Dendritic cell treated with granulocyte-macrophage colony-stimulating factor and Interleukin-4, amounts not matched to agents 40 ng/mL and 50 ng/mL, for 4 days (primary cell): ENCODE data around the gene LAMB1.

Experiments used
- H3K27ac Mint-ChIP-seq: one replicate; pipeline ENCODE4 v1.8.0; 2022; ENCODE audit warnings: mild to moderate bottlenecking, mixed read lengths
- H3K27me3 Mint-ChIP-seq: one replicate; pipeline ENCODE4 v1.8.0; 2022; ENCODE audit warnings: mild to moderate bottlenecking, mixed read lengths
- H3K36me3 Mint-ChIP-seq: one replicate; pipeline ENCODE4 v1.8.0; 2022; ENCODE audit warnings: low read depth, mixed read lengths
- H3K4me1 Mint-ChIP-seq: one replicate; pipeline ENCODE4 v1.8.0; 2022; ENCODE audit warnings: low read depth, mixed read lengths
- H3K4me3 Mint-ChIP-seq: one replicate; pipeline ENCODE4 v1.8.0; 2022; ENCODE audit warnings: mild to moderate bottlenecking, moderate library complexity, mixed read lengths
- H3K9me3 Mint-ChIP-seq: one replicate; pipeline ENCODE4 v1.8.0; 2022; ENCODE audit warnings: mixed read lengths
- intact Hi-C: fragments of 100-400 bp; cut with micrococcal nuclease; formaldehyde crosslinking; loops from one replicate; pipeline ENCODE4 v1.15.0; 2022

LAMB1 gene

DNA sequence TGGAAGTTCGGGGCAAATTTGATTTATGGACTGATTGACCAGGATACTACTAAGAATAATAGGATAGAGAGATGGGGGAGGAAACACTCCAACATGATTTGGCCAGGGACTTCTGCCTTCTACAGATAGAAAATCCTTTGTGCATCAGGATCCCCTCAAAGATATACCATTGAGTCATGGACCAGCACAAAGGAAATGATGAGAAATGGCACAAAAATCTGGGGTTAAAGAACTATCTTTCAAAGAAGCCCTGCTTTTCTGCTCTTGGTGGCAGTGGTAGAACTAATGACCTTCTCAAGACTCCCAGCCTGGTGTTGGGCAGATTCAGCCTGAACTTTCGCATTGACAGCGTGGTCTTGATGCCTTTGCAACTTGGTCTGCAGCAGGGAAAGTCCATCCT is 27.6 kb upstream of the LAMB1 start:
- Mint-ChIP-seq H3K4me1 (no peaks in the 10 kb centered on the region), H3K36me3 (no peaks in the 10 kb centered on the region), H3K4me3 (no peak overlapping the region), H3K27ac (no peak overlapping the region), H3K9me3 (no peaks in the 10 kb centered on the region), H3K27me3 (peaks cover 1% of the 10 kb centered on the region)
- intact Hi-C loops = no loop called here

DNA sequence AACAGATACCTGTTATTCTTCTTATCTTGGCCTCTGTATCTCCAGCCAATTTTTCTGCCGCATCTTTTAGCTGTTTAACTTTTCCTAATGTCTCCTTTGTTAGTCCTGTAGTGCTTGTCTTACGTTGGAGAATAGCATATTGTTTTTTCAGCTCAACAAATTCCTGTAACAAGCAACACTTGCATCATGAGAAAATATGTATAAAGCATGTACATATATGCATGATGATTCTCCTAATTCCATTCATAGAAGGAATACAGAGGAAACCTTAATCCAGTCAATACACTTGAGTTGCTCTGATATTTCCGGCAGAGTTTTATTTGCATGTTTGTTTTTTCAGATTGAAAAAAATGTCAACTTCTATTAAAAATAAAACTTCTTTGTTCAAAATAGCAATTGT is 26.1 kb upstream of the LAMB1 start:
- intact Hi-C loops = no loop called here
- peaks cover 6% of the 10 kb centered on the region for H3K27me3 Mint-ChIP-seq
- H3K36me3 Mint-ChIP-seq = no peaks in the 10 kb centered on the region
- H3K9me3 Mint-ChIP-seq = no peaks in the 10 kb centered on the region
- H3K4me1 Mint-ChIP-seq = no peaks in the 10 kb centered on the region
- H3K4me3 Mint-ChIP-seq = no peak overlapping the region
- no peak overlapping the region for H3K27ac Mint-ChIP-seq

- H3K27ac Mint-ChIP-seq = no peak overlapping the region
- no peaks in the 10 kb centered on the region for H3K4me1 Mint-ChIP-seq
- intact Hi-C loops = no loop called here
- H3K4me3 Mint-ChIP-seq = no peak overlapping the region
- H3K27me3 Mint-ChIP-seq = peaks cover 6% of the 10 kb centered on the region
- no peaks in the 10 kb centered on the region for H3K36me3 Mint-ChIP-seq
- no peaks in the 10 kb centered on the region for H3K9me3 Mint-ChIP-seq
These were observed 25.1 kb upstream of the LAMB1 start for GRCh38 chr7:108028111-108028510.

DNA sequence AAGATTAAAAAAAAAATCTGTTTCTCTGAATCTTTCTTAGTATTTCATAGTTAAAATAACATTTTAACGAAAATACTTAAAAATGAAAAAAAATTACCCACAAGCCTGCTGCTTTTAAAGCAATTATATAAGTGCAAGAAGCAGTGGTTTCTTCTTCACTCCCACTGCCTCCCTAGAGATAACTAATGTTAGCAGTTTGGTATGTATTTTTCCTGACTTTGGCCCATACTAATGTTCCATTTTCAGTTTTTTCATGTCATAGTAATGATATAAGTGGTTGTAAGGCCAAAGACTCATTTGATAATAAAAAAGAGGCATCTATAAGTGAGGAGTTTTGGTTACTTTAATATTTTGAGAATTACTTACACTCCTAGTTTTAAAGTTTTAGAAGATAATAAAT is 24.3 kb upstream of the LAMB1 start:
- Mint-ChIP-seq H3K9me3 (no peaks in the 10 kb centered on the region), H3K36me3 (no peaks in the 10 kb centered on the region), H3K27ac (no peak overlapping the region), H3K27me3 (peaks cover 8% of the 10 kb centered on the region), H3K4me3 (no peak overlapping the region), H3K4me1 (no peaks in the 10 kb centered on the region)
- intact Hi-C loops = no loop called here

GRCh38 chr7:108026647-108027046 is 23.7 kb upstream of the LAMB1 start:
- no peak overlapping the region for H3K4me3 Mint-ChIP-seq
- intact Hi-C loops = no loop called here
- H3K27me3 Mint-ChIP-seq = peaks cover 8% of the 10 kb centered on the region
- no peaks in the 10 kb centered on the region for H3K36me3 Mint-ChIP-seq
- H3K27ac Mint-ChIP-seq = no peak overlapping the region
- H3K9me3 Mint-ChIP-seq = no peaks in the 10 kb centered on the region
- H3K4me1 Mint-ChIP-seq = no peaks in the 10 kb centered on the region

DNA sequence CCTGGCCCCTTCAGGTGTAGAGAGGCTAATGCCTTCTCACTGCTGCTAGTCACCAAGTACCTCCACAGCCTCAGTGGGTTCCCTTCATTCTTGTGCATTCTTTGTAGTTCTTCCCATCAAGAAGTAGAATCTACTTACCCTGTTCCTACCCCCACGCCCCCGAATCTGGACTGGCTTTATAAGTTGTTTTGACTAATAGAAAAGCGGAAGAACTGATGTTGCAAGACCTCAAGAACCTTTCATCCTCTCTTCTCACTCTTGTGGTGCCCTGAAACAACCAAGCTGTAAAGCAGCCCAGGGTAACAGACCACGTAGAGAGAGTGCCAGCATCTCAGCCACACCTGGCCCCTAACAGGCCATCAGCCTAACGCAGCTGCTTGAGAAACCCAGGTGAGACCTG is 23.2 kb upstream of the LAMB1 start:
- Mint-ChIP-seq H3K9me3 (no peaks in the 10 kb centered on the region), H3K27me3 (peaks cover 8% of the 10 kb centered on the region), H3K36me3 (no peaks in the 10 kb centered on the region), H3K4me1 (no peaks in the 10 kb centered on the region), H3K4me3 (no peak overlapping the region), H3K27ac (no peak overlapping the region)
- intact Hi-C loops = no loop called here

- H3K9me3 Mint-ChIP-seq = no peaks in the 10 kb centered on the region
- intact Hi-C loops = no loop called here
- no peaks in the 10 kb centered on the region for H3K4me1 Mint-ChIP-seq
- H3K4me3 Mint-ChIP-seq = no peak overlapping the region
- no peaks in the 10 kb centered on the region for H3K36me3 Mint-ChIP-seq
- H3K27ac Mint-ChIP-seq = no peak overlapping the region
- peaks cover 7% of the 10 kb centered on the region for H3K27me3 Mint-ChIP-seq
These were observed 21.6 kb upstream of the LAMB1 start for GRCh38 chr7:108024538-108024937.

DNA sequence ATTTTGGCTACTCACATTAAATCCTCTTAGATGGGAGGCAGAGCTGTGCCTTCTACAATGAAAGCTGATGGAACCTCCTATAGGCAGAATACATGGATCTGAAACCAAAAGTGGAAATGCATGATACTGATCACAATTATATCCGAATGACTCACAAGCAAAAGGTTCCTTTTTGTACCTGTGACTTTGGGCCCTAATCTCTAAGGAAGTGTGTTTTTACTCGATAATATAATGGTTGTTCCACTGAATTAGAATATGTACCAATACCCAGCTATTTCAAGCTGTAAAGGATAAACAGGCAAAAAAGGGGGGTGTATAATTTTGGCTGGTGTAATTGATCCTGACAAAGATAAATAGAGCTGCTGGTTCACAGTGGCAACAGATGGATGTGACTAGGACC is 17.6 kb upstream of the LAMB1 start:
- intact Hi-C loops = no loop called here
- Mint-ChIP-seq H3K9me3 (no peaks in the 10 kb centered on the region), H3K36me3 (no peaks in the 10 kb centered on the region), H3K4me3 (no peak overlapping the region), H3K27me3 (peaks cover 7% of the 10 kb centered on the region), H3K4me1 (no peaks in the 10 kb centered on the region), H3K27ac (no peak overlapping the region)

DNA sequence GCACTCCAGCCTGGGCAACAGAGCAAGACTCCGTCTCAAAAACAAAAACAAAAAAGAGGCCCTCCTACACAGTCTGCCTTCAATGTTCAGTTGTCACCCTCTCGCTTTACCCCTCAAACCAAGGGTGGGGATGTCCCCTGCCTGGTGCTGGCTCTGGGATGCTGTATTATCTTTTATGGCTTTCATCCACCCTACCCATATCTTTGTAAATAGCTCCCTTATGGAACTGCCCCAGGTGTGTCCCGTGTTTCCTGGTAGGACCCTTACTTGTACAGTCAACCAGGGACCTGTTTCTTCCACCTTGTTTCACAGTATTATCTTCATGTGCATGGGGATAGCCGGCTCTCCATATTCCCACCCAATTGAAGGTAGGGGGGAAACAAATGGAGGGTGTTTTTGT is 15.7 kb upstream of the LAMB1 start:
- Mint-ChIP-seq H3K27me3 (peaks cover 3% of the 10 kb centered on the region), H3K4me1 (no peaks in the 10 kb centered on the region), H3K4me3 (no peak overlapping the region), H3K36me3 (no peaks in the 10 kb centered on the region), H3K9me3 (no peaks in the 10 kb centered on the region), H3K27ac (no peak overlapping the region)
- intact Hi-C loops = no loop called here

GRCh38 chr7:108017776-108018151 is 14.8 kb upstream of the LAMB1 start:
- no peaks in the 10 kb centered on the region for H3K36me3 Mint-ChIP-seq
- peaks cover 2% of the 10 kb centered on the region for H3K27me3 Mint-ChIP-seq
- H3K9me3 Mint-ChIP-seq = no peaks in the 10 kb centered on the region
- peaks cover 1% of the 10 kb centered on the region for H3K4me1 Mint-ChIP-seq
- no peak overlapping the region for H3K27ac Mint-ChIP-seq
- no peak overlapping the region for H3K4me3 Mint-ChIP-seq
- intact Hi-C loops = no loop called here

- intact Hi-C loops = no loop called here
These were observed 14.1 kb upstream of the LAMB1 start for GRCh38 chr7:108016841-108017775.

DNA sequence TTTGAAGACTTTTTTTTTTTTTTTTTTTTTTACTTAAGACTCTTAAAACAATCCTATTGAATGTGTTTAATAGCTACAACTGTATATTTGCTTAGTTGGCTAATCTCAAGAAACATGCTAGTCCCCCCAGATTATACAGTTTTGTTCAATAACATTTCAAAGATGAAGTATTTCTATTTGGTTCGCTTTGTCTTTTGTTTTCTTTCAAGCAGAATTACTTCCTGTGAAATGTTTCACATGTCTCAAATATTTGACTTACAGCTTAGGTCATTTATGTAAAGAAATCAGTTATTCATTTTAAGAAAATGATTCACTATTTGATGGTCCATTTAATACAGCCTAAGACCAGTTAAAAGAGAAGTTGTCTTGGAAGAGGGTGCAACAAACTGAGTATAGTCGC is 12.8 kb upstream of the LAMB1 start:
- Mint-ChIP-seq H3K4me3 (no peak overlapping the region), H3K9me3 (no peaks in the 10 kb centered on the region), H3K36me3 (no peaks in the 10 kb centered on the region), H3K27ac (no peak overlapping the region), H3K4me1 (peaks cover 5% of the 10 kb centered on the region), H3K27me3 (no peaks in the 10 kb centered on the region)
- intact Hi-C loops = no loop called here

More at GRCh38 chr7:108016841-108017775, 14.1 kb upstream of the LAMB1 start:
- Mint-ChIP-seq H3K4me3 (no peak overlapping the region), H3K4me1 (peaks cover 5% of the 10 kb centered on the region), H3K27ac (no peak overlapping the region), H3K9me3 (no peaks in the 10 kb centered on the region), H3K36me3 (no peaks in the 10 kb centered on the region), H3K27me3 (no peaks in the 10 kb centered on the region)

DNA sequence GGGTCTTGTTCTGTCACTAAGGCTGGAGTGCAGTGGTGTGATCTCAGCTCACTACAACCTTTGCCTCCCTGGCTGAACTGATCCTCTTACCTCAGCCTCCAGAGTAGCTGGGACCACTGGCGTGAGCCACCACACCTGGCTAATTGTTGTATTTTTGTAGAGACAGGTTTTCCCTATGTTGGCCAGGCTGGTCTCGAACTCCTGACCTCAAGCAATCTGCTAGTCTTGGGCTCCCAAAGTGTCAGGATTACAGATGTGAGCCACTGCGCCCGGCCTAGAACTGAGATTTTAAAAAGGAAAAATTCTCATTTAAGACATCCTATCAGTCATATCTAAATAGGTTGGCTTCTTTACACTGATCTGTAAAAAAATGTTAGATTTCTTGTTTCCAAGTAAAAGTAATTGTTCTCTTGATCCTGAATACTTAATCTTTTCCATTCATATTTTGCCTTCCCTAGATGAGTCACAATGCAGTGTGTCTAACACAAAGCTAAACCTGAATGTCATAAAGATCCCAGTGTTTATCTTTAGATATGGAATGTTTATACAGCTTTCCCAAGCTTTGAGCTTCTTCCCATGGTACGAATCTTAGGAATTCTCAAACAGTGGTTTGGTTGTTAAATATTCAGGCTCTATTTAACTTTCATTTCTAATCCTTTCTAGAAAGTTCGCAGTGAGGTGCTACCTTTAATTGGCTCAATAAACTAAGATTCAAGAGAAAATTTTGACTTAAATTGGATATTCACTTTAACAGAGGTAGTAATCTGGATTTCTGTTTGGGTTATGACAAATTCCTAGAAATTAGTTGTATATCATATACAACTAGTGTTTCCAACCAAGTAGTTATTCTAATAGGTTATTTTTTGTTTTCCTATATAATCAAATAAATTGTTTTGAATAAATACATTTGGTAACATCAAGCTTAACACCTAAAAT is 12.1 kb upstream of the LAMB1 start:
- Mint-ChIP-seq H3K36me3 (no peaks in the 10 kb centered on the region), H3K9me3 (no peaks in the 10 kb centered on the region), H3K4me1 (peaks cover 5% of the 10 kb centered on the region), H3K27ac (no peak overlapping the region), H3K27me3 (no peaks in the 10 kb centered on the region), H3K4me3 (no peak overlapping the region)
- intact Hi-C loops = no loop called here

DNA sequence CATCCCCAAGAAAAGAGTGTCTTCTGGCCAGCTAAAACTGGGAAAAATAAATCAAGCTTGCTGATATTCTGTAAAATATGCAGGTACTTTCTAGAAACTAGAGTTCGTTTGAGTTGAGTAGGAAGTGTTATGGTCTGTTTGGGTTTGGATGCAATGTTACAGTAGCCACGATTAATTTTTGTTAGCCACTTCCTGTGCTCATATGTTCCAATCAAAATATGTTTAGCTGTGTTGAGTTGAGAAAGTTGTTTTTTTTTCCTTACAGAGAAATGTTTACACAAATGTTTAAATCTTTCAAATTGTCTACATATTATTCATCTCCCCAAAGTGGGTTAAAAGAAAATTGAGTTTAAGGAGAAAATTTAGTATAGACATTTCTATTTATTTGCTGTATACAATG is 11.3 kb upstream of the LAMB1 start:
- no peaks in the 10 kb centered on the region for H3K9me3 Mint-ChIP-seq
- H3K27me3 Mint-ChIP-seq = no peaks in the 10 kb centered on the region
- H3K4me3 Mint-ChIP-seq = no peak overlapping the region
- peaks cover 5% of the 10 kb centered on the region for H3K4me1 Mint-ChIP-seq
- no peaks in the 10 kb centered on the region for H3K36me3 Mint-ChIP-seq
- H3K27ac Mint-ChIP-seq = no peak overlapping the region
- intact Hi-C loops = no loop called here
